Measurements from ENCODE around the gene CDH5.

CDH5 gene

DNA sequence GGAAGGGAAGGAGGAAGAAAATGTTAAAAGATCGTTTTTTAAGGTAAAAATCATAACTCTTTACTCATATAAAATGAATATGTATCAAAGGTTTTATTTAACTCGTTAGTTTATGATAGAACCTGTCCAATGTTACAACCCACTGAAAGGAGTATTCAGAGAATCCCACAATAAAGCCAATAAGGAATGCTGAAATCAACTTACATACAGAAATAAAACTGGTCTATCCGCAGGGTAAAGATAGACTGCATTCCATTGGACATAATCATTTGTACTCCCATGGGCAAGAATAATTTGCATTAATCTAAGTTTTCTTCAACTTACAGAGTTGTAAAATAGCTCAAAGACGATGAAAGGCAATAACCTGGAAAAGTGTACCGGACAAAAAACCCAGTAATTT, 42.7 kb downstream of the CDH5 start:
- FAIRE-seq (no peak), DNase-seq (ENCODE audit: insufficient read length, low spot score) (no peak)

DNA sequence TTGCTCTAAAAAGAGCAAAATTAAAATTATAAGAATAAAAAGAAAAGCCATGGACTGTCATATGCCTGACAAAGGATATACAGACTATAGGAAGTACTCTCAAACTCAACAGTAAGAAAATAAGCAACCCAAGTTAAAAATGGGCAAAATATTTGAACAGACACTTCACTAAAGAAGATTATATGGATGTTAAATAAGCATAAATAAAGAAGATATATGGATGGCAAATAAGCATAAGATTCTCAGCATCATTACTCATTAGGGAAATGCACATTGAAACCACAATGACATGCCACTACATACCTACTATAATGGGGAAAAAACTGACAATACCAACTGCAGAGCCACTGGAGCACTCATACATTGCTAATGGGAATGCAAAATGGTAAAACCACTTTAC, 45.7 kb downstream of the CDH5 start:
- DNase-seq (ENCODE audit: insufficient read length, low spot score) (no peak), FAIRE-seq (no peak)

DNA sequence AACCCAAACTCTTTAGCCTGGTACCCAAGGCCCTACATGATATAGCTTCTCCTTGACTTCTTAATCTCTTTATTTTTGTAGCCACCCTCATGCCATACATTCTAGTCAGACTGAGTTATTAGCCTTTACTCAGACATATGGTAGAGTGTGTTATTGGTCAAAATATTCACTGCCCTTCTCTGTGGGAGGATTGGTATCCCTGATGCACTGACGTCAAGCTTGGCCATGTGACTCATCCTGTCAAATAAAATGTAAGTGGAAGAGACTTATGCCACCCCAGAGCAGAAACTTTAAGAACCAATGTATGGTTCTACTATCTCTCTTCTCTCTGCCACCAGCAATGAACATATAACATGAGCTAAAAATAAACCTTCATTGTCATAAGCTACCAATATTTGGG, 48.4 kb downstream of the CDH5 start:
- FAIRE-seq = no peak
- no peak for DNase-seq (ENCODE audit: insufficient read length, low spot score)

DNA sequence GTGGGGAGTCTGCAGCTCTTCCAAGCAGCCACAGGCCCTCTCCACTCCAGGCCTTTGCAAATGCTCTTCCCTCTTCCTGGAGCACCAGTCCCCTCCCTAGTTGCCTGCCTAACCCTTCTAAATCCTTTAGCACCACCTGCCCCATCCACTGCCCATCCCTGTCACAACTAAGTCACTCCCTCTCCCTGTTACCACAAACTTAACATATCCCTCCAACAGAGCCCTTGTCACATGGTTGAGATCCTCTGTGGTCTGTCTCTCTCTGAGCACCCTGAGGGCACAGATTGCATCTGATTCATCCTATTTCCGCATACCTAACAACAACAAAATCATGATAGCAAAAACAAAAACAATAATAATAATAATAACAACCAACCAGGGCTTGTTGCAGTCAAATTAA, 49.6 kb downstream of the CDH5 start:
- DNase-seq (ENCODE audit: insufficient read length, low spot score) = no peak
- no peak for FAIRE-seq

DNA sequence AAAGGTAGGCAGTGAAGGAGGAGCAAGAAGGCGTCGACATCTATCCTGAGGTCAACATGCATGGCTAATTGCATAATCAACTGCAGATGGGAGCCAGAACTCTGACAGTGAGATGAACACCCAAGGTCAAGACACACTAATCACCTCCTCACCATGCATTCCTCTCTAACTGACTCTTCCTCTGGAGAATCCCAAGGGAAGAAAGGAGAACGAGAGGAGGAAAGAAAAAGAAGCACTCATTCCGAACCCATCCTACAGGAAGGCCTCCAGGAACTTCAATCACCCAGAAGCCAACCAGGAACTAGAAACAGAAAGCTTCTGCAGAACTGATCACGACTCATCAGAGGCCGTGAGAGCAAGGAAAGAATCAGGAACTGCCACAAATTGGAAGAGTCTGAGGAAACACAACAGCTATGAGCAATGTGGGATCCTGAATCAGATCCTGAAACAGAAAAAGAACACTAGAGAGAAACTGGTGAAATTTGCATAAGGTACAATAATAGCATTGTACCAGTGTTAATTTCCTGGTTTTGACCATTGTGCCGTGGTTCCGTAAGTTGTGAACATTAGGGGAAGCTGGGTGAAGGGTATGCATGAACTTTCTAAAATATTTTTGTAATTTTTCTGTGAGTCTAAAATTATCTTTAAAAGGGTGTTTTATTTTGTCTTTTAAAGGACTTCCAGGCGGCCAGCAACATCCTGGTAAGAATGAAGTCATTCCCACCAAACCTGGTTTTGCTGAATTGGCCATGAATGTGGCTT, 50.6 kb downstream of the CDH5 start:
- FAIRE-seq = no peak
- DNase-seq (ENCODE audit: insufficient read length, low spot score) = no peak

DNA sequence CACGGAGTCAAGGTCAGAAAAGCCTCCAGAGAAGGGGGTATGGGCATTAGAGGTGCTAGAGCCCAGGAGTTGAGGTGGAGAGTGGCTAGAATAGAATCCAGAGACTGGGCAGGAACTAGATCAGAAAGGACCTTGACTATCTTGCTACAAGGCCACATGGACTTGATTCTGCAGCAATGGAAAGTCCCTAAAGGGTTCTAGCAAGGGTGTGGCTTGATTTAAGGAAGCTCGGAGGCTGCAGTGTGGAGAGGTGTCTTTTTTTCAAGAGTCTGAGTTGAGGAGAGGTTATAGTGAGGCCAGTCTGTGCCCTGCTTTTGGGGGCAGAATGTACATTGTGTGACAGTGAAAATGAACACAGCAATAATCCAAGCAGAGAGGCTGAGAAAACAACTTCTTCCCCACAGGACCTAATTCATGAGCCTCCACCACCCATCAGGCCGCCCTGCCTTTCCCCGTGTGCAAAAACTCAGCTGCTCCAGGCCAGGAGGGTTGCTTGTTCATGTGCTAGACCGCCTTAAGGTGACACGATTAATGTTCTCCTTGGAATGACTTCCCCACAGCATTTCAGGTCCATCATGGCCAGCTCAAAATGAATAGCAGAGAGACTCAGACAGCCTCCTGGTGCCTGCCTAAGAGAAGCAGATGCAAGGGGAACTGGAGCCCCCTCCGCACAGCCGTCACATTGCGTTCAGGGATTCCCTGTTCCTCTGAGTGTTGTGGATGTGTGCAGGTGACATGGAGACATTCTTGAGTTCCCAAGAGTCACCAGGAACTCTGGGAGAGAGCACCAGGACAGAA, 51.9 kb downstream of the CDH5 start:
- FAIRE-seq (no peak), DNase-seq (ENCODE audit: insufficient read length, low spot score) (no peak)

DNA sequence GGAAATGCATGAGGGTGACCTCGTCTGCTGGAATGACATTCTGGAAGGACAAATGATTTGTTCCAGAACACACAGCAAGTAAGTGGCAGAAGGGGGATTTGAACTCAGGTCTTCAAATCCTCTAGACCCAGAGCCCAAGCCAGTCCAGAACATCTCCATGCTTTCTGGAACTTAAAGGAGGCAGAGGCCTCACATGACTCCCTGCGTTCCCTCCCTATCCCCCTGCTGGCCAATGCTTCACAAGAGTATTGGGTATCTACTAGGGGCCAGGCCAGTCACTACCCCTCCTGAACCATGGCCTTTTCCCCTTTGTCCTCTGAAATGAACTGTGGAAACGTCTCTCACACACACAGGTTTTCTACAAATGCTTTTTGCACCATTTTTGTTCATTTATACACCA, 53.0 kb downstream of the CDH5 start:
- FAIRE-seq = no peak
- DNase-seq (ENCODE audit: insufficient read length, low spot score) = no peak

DNA sequence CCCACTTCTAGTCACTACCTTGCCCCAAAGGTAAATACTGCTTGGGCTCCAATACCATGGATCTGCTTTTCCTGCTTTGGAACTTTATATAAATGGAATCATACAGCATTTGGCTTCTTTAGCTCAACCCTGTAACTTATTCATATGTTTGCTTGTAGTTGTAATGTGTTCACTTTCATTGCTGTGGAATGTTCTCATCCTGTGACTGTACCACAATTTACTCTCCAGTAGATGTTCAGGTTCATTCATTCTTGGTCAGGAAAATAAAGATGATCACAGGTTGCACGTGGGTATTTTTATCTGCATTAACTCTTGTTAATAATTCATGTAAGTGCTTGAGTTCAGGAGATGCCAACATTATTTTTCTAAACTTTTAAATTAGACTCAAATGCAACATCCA, 53.9 kb downstream of the CDH5 start:
- no peak for FAIRE-seq
- DNase-seq (ENCODE audit: insufficient read length, low spot score) = no peak

DNA sequence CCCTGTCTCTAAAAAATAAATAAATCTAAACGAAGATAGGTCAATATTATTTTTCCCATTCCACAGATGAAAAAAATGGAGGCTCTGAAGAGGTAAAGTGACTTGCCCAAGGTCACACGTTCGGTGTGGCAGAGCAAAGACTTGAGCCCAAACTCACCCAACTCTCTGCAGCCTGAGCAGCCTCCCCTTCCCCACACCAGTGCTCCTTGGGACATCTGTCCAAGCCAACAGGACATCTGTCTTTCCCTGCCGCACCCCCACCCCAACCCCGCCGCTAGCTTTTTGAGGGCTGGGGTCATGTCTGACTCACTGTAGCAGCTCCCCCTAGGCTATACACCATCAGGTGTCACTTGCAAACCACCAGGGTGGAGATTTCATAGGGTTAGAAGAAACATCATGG, 55.4 kb downstream of the CDH5 start:
- DNase-seq (ENCODE audit: insufficient read length, low spot score) (no peak), FAIRE-seq (no peak)

DNA sequence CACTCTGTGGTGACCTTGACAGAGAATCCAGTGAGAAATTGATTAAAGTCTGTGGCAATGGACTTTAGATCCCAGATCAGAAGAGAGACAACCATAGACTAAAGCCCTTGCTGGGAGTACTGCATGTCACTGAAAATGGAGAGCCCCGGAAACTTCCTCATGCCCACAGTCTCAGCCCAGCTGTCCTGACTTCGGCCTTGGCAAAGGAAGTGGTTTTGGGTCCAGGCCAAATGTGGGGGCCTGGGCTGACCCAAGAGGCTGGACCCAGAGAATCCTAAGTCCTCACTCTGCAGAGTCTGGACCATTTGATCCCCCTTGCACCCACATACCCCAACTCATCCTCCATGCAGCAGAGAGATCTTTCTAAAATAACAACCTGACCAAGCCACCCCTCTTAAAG, 55.9 kb downstream of the CDH5 start:
- FAIRE-seq (no peak), DNase-seq (ENCODE audit: insufficient read length, low spot score) (no peak)

DNA sequence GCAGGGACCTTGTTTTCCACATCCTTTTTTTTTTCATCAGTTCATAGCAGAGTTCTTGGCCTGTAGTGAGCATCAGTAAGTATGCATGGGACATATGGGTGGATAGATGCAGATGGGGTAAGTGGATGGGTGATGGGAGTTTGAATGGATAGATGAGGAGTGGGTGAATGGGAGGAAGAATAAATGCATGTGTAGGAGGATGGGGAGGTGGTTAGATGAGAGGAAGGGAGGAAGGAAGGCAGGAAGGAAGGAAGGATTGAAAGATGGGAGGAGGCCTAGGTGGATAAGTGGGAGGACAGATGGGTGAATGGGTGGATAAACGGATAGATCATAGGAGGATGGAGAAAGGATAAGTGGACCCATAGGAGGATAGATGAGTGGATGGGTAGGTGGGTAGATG, 56.7 kb downstream of the CDH5 start:
- no peak for FAIRE-seq
- DNase-seq (ENCODE audit: insufficient read length, low spot score) = no peak

DNA sequence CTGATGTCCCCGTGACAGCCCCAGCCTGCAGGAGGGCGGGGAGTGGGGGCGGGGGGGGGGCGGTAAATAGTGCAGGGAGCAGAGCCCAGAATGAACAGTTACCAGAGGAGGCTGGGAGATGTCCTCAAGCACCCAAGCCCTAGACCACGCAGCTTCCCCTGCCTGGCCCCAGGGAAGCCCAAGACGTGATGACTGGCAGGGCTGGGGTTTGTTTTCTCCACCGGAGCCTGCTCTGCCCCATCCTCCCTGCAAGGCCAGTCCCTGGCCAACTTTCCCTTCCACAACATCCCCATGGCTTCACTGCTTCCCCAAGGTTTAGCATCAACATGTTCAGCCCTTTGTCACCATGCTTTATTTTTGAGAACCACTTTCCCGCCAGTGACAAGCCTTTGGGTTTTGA, 59.2 kb downstream of the CDH5 start:
- no peak for FAIRE-seq
- DNase-seq (ENCODE audit: insufficient read length, low spot score) = no peak

DNA sequence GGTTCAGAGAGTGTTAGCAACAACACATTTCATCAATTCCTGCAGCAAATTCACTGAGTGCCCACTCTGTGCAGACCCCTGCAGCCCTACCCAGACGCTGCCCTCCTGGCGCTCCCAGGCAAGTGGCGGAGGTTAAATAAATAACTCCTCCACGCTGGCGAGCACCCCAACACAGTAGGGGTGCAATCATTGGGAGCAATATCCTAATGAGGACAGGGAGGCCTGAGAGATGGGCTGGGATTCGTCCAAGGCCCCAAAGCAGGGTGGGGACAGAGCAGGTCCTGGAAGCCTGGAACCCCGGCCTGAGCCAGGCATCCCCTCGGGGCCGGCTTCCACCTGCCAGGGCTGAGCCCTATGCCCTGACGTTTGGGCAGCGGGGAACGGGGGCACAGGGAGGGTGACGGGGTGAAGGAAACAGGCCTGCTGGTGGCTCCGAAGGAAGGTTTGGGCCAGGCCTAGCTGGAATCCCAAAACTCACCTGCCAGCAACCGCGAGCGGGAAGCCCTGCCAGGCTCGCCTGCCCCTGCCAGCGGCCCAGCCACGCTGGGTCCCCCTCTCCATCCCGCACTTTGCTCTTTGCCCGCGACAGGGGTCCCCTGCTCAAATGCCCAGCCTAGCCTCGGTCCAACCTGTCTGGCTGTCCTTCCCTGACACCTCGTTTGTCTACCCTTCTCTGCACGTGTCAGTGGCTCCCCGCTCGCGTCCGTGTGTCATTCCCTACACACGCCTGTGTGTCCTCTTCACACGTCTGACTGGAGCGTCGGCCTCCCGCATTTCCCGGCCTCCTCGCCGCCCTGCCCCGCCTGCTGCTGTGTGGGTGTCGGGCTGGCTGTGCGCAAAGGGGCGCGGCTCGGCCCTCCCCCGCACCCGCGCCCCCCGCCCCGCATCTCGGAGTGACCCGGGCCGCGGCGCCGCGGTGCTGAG, 59.9 kb downstream of the CDH5 start:
- DNase-seq (ENCODE audit: insufficient read length, low spot score) (no peak), FAIRE-seq (no peak)

DNA sequence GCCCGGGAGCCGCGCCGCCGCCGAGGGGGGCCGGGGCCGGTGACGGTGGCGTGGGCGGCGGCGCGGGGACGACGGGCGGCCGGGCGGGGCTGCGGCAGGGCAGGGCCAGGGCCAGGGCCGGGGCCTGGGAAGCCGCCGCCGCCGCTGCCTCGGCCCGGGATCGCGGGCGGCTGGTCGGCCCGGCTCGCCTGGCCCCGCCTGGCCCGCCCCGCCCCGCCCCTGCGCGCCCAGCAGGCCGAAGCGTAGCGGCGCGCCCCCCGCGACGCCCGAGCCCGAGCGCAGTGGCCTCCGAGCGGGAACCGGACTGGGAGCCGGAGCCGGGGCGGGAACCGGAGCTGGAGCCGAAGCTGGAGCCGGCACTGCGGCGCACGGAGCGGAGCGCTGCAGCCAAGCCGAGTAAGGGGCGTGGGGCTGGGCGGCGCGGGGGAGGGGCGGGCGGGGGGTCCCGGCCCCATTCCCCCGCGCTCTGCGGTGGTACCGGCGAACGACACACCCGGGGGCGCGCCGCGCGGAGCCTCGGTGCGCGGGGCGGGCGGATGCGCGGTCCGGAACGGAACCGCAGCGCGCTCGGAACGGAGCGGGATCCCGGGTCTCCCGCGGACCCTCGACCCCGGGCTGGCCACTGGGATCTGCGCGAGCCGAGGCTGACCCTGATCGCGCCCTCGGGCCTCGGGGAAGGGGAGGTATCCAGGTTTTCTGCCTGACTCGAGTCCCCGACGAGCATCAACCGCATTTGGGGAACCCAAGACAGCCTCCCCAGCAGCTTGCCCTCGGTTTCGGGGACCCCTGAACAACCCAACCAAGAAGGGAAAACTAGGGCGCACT, 60.8 kb downstream of the CDH5 start, which contains the start of gene BEAN1:
TSS of gene BEAN1 (plus strand) at position 260 of the 825 bp plus-strand sequence. CDS start 10,382 bp downstream, outside the sequence.
- FAIRE-seq = no peak
- DNase-seq (ENCODE audit: insufficient read length, low spot score) = no peak

DNA sequence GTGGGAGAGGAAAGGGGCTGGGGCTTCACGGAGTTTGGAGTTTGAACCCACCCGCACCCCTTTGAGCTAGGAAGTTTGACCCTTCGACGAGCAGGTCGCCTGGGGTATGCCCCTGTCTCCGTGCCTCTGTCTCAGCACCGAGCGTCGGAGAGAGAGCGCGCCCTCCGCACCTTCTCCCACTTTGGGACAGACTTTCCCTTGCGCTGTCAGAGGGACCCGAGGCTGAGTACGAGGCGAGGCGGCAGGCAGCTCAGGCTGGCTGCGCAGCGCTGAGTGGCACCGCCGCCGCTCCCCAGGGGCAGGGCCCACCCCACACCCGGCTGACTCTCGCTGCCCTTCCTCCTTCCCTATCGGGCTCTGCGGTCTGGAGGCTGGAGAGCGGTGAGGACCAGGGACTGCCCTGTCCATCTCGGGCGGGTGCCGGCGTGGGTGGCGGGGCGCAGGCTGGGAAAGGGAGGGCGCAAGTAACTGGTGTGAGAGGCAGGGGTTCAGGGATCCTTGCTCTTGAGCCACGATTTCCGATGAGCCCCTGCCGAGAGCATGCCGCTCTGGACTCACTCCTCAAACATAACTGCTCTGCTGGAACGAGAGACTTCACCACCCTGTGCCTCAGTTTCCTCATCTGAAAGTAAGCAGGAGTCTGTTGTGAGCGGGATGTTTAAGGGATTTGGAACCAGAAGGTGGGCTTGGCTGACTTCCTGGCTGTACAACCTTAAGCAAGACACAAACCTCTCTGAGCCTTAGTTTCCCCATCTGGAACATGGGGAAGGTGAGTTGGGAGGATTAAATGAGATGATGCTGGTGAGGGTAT, 61.6 kb downstream of the CDH5 start:
- FAIRE-seq (no peak), DNase-seq (ENCODE audit: insufficient read length, low spot score) (no peak)

DNA sequence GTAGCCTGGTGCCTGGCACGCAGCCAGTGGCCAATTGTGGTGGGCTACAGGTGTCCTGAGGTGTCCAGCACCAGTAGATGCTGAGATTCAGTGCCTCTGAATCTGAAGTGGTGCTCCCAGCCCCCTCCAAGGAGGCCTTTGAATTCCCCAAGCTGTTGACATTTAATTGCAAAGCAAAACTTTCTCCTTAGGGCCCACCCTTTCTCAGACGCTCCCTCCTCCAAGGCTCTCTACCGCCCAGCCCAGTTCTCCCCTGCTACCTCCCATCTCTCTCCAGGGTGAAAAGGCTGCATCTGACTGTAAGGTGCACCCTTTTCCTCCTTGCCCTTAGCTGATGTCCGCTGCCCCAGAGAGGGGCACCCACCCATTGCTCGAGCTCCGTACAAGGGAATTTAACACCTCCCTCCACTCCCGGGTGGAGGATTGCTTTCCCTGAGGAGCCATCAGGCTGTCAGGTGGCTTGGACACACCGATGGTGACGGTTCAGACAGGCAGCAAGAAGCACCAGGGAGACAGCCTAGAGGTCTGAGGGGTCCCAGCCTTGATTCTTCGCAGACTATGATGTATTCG, 62.3 kb downstream of the CDH5 start:
- FAIRE-seq (no peak), DNase-seq (ENCODE audit: insufficient read length, low spot score) (no peak)

DNA sequence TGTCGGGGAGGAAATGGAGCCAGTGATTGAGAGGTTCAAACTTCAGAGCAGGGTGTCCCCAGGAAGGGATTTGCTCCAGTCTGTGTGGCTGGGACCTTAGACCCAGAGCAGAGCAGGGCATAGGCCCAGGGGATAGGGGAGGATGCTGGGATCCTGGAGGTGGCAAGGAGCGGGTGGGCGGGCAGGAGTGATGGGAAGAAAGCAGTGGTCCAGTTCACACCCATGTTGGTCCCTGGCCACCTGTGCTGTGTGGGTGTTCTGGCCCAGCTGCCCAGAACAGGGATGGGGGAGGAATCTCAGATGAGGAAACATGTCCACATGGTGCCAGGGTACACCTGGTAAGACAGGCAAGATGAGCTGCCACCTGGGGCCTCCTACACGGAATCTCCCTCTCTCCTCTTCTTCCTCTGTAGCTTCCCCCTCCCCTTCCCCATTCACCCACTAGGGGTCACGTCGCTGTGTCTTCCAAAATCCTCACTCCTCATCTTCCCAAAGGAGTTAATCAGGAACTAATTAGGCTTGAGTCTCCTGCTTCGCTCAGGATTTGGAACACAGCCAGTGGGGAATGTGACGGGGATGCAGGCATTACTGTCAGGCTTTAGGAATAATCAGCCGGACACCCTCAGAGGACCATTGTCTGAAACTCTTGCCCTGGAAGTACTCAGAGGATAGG, 62.9 kb downstream of the CDH5 start:
- no peak for DNase-seq (ENCODE audit: insufficient read length, low spot score)
- FAIRE-seq = no peak

DNA sequence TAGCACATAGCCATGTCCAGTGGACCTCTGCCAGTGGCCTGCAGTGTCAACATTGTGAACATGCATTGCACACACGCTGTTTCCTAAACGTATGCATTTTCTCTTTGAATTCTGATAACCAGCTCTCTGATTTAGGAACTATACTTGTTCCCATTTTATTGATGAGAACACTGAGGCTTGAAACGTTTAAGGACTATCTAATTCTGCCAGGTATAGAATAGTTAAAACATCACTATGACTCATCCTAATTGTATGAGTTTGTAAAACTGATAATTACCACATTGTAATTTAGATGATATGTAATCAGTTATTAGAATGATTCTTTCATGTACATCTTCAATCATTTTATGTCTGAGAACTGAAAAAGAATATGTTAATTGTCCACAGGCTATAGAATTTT, 63.7 kb downstream of the CDH5 start:
- DNase-seq (ENCODE audit: insufficient read length, low spot score) (no peak), FAIRE-seq (no peak)

DNA sequence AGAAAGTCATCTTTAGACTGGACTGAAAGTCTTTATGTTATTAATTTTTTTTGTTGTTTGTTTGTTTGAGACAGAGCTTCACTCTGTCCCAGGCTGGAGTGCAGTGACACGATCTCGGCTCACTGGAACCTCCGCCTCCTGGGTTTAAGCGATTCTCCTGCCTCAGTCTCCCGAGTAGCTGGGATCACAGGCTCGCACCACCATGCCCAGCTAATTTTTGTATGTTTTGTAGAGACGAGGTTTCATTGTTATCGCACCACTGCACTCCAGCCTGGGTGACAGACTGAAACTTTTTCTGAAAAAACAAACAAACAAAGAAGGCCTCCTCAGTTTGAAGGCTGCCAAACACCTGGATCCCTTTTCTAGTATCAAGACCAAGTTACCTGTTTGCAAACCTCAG, 65.3 kb downstream of the CDH5 start:
- DNase-seq (ENCODE audit: insufficient read length, low spot score) (no peak), FAIRE-seq (no peak)
